GM21360 (cell line): ENCODE measurements around the gene AP1G2.
"Not testable (repeated sequence)": the region's sequence is repeated elsewhere in the genome, so short reads cannot be mapped to it uniquely, and the experiment has no call there.

Source experiments
- ATAC-seq: cut with Tn5 transposase; IDR thresholded peaks from one replicate; pipeline ENCODE4 v1.9.1; 2021; ENCODE audit warnings: mild to moderate bottlenecking, moderate library complexity; ENCODE audit not compliant: unreplicated experiment

The AP1G2 gene, protein sequence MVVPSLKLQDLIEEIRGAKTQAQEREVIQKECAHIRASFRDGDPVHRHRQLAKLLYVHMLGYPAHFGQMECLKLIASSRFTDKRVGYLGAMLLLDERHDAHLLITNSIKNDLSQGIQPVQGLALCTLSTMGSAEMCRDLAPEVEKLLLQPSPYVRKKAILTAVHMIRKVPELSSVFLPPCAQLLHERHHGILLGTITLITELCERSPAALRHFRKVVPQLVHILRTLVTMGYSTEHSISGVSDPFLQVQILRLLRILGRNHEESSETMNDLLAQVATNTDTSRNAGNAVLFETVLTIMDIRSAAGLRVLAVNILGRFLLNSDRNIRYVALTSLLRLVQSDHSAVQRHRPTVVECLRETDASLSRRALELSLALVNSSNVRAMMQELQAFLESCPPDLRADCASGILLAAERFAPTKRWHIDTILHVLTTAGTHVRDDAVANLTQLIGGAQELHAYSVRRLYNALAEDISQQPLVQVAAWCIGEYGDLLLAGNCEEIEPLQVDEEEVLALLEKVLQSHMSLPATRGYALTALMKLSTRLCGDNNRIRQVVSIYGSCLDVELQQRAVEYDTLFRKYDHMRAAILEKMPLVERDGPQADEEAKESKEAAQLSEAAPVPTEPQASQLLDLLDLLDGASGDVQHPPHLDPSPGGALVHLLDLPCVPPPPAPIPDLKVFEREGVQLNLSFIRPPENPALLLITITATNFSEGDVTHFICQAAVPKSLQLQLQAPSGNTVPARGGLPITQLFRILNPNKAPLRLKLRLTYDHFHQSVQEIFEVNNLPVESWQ

DNA sequence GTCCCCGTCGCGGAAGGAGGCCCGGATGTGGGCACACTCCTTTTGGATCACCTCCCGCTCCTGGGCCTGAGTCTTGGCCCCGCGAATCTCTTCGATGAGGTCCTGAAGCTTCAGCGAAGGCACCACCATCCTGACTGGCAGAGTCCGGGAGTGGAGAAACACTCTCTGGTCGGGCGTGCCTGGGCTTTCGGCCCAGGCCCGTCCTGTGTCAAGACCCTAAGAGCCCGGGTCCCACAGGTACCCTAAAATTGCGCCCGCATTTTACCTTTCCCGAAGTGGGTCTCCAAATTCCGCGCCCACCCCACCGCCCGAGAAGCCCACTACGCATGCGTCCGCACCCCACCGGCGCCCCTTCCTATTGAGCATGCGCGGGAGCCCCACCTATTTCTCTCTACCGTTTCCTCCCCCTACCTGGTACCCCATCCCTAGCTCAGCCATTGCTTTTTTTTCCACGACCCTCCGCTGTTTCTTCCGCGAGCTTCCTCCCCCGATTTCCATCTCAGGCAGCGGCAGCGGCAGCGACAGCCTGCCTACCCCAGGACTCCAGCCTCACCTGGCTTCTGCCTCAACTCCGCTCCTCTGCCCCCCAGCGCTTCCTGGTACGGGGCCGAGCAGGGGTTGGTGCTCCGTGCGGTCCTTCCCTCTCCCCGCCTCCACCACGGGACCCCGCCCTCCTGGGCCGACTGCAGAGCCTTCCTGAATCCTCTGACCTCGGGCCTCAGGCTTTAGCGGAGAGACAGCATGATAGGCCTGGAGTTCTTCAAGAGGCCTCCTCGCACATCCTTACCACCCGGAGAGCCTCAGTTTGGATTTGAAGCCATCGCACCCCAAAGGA lies at the start of gene AP1G2:
AP1G2 (minus strand) TSS at position 606 of the 835 bp plus-strand sequence; CDS start at position 129, 477 bp downstream.
- peak; percentile 82 for ATAC-seq

- no peak for ATAC-seq
Measured at GRCh38 chr14:23615856-23616255, 48.3 kb upstream of the AP1G2 start.

DNA sequence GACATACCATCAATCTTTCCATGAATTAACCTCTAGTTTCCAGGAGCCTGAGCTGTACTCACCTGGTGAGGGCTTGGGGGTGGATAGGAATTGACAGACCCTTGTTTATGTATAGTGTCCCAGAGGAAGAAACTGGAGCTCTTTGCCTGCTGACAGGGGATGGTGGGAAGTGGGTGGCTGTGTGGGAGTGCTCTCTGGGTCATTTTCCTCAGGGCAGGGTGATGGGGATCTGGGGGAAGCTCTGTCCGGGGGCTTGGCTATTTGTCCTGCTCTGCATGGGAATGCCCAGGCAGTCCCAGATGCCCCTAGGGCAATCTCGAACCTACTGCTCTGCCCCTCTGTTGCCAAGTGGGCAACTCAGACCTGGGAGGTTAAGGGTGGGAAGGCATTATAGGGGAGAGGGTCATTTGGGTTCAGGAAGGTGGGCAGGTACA lies 46.8 kb upstream of the AP1G2 start:
- no peak for ATAC-seq

- no peak for ATAC-seq
Measured at GRCh38 chr14:23613242-23614070, 45.9 kb upstream of the AP1G2 start.

DNA sequence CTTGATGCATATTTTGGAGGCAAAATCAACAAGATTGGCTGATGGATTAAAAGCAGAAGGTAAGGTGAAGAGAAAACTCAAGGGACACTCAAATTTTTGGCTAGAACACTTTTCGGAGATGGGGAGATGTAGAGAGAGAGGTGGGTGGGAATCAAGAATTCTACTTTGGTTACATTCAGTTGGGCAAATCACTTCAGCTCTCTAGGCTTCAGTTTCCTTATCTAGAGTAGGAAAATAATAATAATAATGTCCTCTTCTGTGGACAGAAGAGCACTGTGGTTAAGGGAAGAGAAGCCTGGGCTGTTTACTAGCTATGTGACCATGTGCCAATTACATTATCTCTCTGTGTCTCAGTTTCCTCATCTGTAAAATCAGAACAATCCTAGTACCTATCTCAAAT lies 45.2 kb upstream of the AP1G2 start:
- ATAC-seq = no peak

- ATAC-seq = no peak
Measured at GRCh38 chr14:23612354-23612732, 44.8 kb upstream of the AP1G2 start.

DNA sequence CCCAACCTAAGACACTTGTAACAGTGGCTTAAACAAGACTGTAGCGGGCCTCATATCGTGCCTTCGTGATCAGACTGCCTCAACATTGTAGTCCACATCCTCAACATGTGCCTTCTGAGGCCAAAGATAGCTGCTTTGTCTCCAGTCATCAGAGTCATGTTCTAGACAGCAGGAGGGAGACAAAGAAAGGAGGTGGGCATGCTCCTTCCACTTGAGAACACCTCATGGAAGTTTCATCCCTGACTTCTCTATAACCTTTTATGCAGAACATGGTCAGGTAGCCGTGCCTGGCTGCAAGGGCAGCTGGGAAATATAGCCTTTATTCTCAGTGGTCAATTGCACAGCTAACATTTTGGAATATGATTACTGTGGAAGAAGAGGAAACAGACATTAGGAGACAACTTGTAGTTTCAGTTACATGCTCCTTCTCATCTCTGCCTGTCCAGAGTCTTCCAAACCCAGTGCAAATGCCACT lies 43.3 kb upstream of the AP1G2 start:
- ATAC-seq = no peak

DNA sequence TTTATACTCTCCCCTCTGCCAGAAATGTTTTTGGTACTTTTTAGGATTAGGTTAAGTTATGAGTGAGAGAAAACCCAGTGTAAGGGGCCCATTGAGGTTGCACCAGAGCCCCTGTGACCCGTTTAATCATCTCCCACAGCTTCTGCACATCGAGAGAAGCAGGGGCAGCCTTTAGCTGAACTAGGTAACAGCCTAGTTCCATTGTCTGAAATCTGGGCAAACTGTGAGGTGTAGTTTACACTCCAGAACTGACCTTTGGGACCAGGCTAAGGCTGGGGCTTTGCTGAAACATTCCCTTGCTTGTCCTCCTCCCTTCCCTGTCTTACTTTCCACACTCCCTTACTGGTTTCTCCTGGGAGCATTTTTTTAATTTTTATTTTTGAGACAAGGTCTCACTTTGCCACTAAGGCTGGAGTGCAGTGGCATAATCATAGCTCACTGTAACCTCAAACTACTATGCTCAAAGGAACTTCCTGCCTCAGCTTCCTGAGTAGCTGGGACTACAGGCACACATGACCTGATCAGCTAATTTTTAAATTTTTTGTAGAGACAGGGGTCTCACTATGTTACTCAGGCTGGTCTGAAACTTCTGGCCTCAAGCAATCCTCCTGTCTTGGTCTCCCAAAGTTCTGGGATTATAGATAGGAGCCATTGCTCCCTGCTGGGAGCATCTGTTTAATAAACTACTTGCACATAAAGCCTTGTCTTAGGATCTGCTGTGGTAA lies 42.7 kb upstream of the AP1G2 start:
- ATAC-seq = no peak

DNA sequence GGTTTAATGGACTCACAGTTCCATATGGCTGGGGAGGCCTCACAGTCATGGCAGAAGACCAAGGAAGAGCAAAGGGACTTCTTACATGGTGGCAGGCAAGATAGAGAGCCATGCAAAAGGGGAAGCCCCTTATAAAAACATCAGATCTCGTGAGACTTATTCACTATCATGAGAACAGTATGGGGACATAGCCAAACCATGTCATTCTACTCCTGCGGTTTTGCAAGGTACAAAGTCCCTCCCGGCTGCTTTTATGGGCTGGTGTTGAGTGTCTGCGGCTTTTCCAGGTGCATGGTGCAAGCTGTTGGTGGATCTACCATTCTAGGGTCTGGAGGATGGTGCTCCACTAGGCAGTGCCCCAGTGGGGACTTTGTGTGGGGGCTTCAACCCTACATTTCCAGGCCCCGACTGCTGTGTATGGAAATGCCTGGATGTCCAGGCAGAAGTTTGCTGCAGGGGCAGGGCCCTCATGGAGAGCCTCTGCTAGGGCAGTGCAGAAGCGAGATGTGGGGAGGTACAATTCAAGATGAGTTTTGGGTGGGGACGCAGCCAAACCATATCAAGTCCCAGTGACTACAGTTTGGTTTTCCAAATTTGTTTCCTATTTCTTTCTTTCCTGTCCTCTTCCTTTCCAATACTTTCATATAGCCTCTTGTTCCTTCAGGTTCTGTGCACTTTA lies 42.0 kb upstream of the AP1G2 start:
- not testable (repeated sequence) for ATAC-seq

- no peak for ATAC-seq
Measured at GRCh38 chr14:23609001-23609400, 41.4 kb upstream of the AP1G2 start.

DNA sequence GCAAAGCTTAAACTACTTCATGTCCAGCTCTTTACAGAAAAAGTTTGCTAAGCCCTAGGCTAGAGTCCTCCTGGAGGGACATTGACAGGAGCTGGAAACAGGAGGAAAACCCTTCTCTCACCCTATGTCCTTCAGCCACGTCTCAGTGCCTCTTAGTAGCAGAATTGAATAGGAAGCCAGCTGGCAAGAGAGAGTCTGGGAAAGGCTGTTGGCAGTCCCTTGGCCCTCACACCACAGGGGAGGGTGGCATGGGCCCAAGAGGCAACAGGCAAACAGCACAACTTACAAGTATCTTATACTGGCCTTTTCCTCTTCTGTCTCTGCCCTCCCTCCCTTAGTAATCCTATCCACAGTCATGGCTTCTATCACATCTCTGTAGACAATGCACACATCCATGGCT lies 40.9 kb upstream of the AP1G2 start:
- ATAC-seq = no peak

- ATAC-seq = peak; percentile 86
Measured at GRCh38 chr14:23605931-23606585, 38.5 kb upstream of the AP1G2 start.

DNA sequence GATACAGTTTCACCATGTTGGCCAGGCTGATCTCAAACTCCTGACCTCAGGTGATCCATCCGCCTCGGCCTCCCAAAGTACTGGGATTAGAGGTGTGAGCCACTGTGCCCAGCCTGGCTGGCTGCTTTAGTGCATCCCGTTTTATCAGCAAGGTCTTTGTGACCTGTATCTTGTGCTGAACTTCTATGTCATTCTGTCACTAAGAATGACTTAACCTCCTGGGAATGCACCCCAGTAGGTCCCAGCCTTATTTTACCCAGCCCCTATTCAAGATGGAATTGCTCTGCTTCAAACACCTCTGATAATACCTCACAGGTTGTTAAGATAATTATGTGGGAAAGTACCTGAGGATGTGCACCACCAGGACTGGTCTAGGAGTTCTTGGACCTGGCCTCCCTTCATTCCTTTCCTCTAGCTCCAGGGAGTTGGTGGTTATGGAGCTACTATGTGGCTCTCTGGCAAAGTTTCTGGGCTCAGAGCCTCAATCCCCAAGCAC lies 37.1 kb upstream of the AP1G2 start:
- no peak for ATAC-seq

- no peak for ATAC-seq
Measured at GRCh38 chr14:23604148-23604547, 36.6 kb upstream of the AP1G2 start.

GRCh38 chr14:23603103-23603502 lies 35.5 kb upstream of the AP1G2 start:
- no peak for ATAC-seq

DNA sequence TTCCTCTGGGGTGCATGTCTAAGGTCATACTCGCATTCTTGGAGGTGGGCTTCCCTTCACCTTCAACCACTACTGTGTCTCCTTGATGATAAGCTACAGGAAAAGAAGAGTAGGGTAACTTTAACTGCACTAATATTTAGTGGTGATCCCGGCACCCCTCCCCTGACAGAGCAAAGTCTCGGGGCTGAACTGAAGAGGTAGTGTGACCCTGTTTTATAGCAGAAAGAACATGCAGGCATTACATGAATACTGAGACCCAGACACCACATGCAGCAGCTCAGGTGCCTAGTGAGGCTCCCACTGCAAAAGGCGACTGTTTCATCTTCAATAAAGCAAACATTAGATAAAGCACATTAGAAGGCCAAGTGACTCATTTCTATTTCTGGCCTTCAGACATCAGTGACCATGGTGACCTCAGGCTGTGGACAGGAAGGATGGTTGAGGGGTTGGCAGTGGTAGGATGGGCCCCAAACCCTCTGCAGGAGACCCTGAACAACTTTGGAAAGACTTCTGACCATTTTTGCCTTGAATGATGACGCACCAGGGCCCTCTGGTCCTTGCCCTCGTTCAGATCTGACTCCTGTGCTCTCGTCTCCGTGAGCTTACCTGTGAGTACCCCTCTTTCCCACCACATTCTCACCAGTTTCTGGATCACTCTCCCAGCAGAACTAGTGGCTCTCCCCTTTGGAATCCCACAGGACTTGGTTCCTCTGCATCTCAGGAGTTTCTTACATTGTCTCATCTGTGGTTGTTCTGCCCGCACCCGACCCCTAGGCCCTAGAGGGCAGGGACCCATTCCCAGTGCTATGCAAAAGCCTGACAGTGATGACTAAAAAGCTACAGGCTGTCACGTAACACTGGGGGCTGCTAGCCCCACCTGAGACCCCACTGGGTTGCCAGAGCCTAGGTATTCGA lies 34.8 kb upstream of the AP1G2 start:
- ATAC-seq = no peak

- ATAC-seq = no peak
Measured at GRCh38 chr14:23601845-23602180, 34.2 kb upstream of the AP1G2 start.
